GM19238 (cell line): ENCODE data around the gene IGF1R.

Experiments
- DNase-seq: peaks from one replicate; pipeline ENCODE4 v3.0.0; 2011; ENCODE audit warnings: low spot score; ENCODE audit not compliant: insufficient read length

The IGF1R gene

DNA sequence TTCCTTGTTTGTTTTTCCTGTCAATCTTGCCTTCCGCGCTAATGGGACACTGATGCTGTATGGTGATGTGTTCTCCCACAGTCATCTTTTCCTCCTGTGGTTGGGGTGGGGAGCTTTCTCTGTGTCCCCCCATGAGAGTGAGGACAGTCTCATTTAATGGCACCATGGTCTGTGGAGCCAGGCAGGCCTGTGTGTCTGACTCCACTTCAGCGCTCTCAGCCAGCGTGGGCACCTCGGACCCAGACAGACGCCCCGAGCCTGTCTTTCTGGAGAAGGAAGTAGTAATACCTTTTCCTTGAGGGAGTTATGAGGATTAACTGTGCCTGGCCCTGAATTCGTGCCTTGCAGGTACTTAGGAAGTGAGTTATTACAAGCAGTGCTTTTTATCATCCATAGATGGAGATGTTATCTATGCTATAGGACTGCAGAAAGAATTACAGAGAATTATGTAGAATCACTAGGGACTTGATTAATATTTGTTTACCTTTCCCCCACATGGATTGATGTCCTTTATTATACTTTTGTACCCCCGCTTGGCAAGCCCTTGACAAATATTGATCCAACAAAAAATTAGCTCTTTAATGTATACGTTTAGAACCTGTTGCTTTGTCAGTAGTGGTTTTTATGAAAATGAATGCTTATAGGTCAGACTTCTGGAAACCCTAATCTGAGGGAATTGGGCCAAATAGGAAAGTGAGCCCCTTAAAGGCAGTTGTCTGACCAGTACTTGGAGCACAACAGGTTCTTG, 206.9 kb downstream of the IGF1R start:
- DNase-seq, result no peak

DNA sequence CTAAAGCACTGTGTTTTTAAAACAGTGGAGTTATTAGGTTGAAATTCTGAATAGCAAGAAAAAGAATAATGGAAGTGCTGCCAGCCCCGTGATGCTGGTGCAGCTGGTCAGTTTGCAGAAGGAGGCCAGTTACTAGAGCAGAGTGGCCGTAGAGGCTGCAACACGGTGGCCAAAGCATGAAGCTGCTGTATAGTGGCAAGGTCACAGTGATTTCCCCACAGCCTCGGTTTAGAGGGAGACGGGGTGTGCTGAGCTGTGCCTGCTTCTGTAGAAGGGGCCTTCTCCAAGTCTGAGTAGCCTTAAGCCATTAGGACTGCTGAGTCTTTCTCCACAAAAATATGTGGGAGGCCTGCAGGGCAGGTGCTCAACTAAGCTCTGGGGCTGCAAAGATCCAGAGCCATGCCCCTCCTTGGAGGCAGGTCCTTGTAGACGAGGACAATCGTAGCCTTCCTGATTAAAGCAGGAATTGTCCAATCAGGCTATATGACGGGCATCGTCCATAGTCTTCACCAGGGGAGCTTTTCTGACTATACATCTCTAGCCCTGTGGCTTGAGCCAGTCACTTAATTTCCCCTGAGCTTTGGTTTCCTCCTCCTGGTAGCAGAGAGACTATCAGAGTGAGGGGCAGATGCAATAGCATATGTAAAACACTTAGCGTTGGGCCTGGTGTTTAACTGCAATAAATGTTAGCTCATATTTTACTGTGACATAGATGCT, 207.6 kb downstream of the IGF1R start:
- DNase-seq, result no peak

DNA sequence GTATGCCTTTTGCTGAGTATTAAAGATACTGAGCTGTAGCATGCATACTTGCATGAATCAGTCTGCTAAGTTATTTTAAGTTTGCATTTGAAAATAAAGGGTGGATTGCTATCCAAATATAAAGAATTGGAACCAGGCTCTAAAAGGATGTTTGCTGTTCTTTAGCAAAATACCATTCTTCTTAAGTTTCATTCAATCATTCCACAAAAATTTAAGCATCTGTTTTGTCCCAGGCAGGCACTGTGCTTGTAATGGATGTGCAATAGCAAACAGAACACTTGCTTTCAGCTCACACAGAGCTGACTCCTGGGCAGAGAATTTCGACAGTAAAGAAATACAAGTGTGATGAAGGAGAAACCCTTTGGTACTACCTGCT, 208.2 kb downstream of the IGF1R start:
- no peak for DNase-seq

DNA sequence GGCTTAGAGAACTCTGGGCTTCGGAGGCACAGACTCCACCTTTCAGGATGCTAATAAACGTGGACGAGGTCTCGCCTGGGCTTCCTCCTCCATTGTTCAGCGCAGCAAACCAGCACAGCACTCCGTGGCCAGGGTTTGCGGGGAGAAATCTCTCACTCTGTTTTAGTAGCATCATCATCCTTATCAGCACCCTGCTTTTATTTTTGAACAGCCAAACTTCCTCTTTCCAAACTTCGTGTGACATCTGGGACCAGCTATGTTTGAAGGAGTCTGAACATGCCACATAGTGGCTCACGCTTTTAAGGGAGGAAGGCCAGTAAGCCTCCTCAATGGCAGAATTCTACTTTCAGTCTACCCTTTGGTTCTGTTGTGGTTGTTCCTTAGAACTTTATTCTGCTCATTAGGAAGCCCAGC, 210.3 kb downstream of the IGF1R start:
- DNase-seq, result no peak

DNA sequence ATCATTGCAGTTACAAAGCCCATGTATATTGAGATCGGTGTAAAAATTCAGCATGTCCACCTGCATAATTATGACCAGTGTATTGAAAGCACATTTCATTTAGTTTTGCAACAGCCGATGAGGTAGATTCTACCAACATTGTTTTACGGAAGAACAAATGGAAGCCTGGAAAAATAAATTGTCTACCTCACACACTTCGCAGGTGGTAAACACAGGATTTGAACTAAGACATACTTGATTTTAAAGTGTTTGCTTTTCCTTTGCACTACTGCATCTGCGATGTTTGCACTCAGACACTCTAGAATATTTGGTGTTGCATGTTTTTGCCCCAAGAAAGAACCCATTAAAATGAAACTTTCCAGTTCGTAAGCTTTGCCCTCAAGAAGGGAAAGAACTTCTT, 210.8 kb downstream of the IGF1R start:
- DNase-seq, result no peak

DNA sequence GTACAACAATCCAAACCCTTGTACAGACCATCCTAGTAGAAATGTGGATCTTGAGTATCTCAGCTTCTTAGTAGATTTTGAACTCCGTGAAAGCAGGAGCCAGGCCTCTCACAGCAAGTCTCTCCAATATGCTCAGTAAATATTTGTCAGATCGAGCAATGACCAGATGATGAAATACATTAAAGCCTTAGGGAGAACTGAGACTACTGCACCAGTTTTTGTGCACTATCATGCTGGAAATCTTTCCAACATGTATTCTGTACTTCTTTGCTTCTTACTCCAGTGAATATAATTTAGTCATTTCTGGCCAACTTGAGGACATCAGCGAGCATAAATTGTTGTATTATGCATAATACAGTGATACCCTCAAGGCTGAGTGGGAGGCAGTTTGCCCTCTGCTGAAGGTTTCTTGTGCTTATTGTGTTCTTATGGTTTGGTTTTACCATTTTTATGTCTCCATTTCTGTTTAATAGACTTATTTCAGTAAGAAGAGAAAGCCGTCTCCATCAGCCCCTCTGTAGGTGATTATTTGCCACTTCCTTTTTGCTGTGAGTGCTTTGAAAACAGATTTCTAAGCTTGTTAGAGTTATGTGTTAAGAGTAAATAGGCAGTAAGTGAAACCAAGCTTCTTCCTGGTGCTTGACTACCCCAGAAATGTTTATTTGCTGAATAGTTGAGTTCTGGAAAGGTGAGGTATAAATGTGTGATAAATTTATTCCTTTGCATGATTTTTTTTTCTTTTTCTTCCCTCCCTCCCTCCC, 212.1 kb downstream of the IGF1R start:
- no peak for DNase-seq

DNA sequence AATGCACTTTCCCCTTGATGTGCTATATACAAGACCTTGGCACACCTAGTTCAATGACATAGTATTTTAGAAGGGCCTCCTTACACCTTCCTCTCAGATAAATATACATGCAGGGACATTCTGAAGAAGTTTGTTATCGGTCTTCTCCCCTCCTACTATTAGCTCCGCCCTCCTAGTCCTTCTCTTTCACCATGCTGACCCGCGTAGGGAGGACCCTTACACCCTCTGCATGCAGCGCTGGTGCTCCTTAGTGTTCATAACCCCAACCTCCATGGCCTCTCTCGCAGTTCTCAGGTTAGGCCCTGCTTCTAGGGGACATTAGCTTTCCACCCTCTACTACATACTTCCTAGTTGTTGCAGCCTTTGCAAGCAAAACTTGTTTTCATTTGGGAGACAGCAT, 212.8 kb downstream of the IGF1R start:
- DNase-seq, result no peak

DNA sequence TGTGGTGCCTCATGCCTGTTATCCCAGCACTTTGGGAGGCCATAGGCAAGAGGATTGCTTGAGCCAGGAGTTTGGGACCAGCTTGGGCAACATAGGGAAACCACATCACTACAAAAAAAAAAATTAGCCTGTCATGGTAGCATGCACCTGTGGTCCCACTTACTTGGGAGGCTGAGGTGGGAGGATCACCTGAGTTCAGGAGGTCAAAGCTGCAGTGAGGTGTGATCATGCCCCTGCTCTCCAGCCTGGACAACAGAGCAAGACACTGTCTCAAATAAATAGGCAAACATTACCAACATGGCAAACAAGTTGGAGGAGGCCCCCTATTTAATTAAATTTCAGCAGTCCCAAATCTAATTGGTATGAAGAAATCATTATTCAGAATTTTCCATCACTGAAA, 215.6 kb downstream of the IGF1R start:
- DNase-seq, result no peak

DNA sequence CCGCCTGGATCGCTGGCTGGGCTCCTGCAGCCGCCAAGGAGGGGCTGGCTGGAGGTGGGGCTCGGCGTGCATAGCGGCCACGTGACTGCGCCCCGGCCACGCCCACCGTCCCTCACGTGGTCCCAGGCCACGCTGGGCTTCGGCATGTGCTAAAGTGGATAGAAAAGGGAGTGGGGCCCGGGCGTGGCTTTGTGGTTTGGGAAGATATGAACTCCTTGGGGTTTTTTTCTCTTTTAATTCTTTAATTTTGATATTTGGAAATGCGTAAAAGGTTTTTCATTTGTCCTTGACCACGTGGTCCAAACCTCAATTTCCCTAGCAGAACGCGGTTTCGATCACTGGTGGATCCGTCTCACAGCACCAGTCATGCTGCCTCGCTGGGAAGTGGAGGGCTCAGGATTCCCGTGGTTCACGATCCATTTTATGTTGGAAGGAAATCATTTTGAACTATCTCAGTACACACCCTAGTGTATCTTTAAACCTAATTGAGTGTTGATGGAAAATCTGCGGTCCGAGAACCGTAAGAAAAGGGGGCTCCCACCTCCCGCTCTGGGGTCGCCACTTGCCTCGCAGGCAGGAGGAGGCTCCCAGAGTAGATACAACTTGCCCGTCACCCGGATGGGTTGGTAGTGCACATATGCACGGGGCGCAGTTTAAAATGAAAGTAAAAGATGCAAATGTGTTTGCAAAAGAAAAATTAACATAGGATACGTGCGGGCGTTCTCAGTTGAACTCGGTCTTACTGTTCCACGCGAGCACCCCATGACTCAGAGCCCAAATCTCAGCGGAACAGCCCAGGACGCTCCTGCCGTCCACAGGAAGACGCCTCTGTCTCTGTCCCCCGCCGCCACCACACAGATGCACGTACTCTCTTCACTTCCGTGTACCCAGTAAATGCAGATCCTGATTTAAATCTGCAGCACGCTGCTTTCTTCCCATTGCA, 217.3 kb downstream of the IGF1R start:
- DNase-seq, result peak; percentile 16

DNA sequence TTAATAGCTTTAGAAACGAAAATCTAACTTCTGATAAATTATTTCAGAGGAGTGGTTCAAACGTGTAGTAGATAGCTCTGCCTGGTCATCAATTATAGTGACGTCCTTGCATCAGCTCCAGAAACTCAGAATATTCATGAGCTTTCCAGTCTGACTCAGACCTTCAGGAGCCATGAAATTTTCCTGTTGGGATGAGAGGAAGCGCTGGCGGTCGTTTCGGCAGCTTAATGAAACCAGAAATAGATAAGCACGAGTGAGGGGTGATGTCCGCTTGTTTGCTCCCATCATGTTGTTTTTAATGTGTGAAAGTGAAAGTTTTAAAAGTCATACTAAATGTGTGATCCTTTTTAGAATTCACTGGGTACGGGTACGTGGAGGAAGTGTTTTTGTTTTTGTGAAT, 218.2 kb downstream of the IGF1R start:
- DNase-seq, result no peak

DNA sequence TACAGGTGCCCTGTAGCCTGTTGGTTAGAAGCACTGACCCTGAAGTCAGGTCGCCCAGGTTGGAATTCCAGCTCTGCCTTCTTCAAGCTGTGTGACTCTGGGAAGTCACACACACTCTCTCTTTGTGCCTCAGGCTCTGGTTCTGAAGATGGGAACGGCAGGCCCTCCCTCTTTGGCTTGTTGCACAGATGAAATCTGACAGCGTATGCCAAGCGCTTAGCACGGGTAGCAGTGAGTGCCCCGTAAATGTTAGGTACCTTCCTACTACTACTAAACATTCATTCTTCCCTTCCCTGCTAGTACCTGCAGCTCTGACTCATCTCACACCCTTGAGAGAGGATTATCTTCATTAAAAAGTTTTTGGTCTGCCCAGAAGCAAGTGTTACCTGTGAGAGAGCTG, 220.2 kb downstream of the IGF1R start:
- DNase-seq, result no peak

DNA sequence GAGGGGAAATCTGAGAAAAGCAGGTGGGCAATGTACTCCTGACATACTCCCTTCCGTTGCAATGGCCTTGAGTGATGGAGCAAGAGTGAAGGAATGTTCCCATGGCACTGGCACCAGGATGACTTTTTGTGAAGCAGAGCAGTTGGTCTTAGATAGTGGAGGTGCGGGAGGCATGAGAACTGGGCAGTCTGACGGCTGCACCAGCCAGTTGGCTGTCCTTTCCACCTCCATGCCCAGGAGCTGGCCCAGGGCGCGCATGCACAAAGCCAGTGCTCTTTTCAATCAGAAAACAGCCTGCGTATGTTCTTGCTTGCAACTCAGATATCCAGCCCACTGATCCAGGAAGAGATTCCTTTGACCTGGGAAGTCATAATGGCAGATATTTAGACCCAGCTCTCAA, 222.4 kb downstream of the IGF1R start:
- no peak for DNase-seq

DNA sequence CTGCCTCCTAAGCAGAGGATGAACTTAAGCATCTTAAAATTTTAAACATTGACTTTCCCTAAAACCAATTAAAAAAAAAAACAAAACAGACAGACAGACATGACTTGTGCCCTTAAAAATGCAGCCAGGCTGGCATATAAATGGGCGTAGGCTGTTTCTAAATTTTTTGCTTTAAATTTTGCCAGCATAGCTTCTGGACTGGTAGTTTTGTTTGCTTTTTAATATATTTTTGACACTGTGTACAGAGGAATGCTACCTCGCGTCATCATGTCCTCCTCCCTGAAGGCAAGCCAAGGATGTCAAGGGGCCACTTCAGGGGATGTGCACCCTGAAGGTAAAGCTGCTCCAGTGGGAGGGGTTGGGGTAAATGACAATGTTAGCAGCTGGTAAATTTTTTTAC, 224.4 kb downstream of the IGF1R start:
- no peak for DNase-seq

DNA sequence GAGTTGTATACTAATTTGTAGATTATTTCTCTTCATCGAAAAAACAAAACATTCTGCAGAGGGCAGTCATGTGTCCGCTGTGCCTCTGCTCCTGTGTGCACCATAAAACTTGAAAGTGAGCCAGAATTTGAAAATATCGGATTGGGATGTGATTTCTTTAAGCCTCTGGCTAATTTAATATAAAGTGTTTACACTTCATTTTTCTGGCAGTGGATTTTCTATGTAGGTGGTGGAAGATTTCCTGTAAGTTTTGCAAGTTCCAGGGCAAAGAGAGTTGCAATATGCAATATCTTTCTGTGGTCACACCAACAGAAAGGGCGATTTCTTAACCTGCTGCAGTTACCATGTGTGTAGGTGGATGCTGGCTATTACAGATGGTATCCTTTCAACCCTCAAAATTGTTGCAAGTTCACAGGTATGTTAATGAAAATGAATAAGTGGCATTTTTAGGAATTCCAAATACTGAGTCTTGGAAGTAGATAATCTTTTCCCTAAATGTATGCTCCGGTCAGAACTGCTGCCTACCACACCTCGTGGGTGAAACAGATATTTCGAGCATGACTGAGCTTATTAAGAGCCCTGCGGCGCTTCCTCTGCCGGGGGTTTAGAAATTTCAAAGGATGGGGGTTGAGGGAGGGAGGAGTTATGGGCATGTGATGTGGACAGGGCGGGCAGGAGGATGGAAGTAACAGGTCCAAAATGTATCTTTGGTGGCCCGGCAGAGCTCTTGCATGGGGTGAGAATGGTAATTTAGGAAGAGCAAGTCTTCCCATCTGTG, 225.3 kb downstream of the IGF1R start:
- no peak for DNase-seq

DNA sequence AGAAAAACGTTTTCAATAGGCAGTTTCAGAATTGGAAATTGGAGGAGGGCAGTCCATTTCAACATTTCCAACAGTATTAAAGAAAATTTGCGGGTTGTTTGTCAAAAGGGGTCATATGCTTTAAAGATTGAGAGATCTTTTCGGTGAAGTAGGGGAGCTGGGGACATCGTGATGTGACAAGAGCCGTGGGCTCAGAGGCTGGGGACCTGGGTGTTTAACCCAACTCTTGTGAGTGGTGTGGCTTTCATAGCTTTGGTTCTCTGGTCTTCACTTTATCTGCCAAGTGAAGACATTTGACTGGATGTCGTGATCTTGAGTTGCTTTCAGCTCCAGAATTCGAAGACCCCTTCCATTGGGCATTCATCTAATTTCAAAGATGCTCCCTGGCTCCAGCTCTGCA, 226.0 kb downstream of the IGF1R start:
- no peak for DNase-seq

DNA sequence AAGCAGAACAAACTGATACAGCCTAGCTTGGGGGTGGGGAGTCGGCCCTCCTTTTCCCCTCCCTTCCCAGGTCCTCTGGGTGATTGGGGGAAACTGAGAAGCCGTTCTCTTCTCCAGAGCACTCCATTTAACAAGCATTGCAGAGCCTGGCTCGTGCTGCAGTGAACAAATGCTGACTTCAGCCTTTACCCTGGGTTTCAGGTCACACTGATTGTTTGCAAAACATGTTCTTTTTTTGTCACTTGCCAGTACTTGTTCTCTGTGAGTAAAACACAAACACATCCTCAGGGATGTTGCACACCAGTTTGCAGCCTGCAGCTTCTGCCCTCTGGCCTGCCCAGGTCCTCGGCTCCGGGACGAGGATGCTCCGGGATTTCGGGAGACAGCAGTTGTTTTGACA, 226.4 kb downstream of the IGF1R start:
- no peak for DNase-seq

DNA sequence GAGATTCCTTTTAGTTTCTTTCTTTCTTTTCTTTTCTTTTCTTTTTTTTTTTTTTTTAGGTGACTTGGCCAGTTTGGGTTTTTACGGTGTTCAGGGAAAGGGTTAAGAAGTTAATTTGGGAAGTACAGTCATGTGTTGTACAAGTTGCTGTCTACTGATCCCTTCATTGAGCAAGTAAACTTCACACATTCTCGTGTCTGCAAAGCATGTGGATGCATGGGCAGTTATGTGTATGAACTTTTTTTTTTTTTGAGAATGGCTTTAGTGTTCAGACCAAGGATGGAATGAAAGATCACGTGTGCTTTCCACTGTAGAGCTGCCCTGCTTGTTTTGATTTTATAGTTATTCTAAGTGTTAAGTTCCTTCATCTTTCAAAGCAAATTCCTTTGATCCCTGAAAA, 227.0 kb downstream of the IGF1R start:
- DNase-seq, result no peak

DNA sequence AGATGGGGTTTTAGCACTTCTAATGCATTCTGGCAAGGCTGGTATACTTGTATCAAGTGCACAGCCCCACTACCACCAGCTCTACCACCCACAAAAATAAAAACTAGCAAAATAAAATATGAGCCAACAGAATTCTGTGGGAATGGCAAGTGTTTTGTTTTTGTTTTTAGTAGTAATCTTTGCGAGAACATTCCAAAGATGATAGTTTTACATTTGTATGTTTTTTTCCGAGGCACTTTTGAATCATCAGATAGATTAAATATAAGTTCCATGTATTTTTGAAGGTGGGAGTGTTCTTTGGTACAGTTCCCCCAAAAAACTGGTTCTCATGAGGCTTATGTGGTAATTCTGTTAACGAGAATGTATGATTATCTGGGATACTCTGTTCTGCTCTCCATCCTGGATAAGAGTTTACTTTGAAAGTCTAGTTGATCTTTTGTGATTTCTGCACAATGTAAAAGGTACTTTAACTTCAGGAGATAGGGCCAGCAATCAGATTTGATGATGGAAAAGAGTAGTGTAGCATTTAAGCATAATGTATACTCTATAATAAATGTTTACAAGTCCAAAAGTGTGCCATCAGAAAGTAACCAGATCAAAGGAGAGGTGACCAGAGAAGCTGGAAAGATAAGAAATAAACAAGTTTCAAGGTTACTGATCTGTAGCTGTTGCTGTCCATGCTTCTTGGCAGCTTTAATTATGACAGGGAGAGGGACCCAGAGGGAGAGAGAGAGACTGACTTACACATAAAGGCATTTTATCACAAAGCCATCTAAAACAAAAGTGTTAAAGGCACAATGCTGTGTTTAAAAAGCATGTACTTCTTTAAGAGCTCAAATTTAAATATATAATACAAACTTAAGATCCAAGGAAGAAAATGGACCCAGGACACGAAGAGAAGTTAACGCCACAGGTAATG, 228.4 kb downstream of the IGF1R start:
- no peak for DNase-seq

DNA sequence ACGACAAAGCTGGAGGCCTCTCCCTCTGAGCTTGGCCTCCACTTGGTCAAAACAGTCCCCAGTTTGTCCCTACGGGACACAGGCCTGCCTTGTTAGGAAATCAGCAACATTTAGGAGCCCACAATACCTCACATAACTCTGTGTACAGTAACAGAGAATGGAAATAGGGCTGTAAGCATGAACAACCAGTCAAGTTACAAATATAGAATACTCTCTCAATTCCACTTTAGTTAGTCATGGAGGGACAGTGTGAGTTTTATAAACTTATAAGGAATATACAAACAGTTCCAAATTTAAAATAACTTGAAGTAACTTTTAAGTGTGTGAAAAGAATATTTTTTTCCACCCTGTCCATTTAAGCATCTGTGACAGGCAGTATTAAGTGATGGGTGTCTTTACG, 229.8 kb downstream of the IGF1R start:
- no peak for DNase-seq

DNA sequence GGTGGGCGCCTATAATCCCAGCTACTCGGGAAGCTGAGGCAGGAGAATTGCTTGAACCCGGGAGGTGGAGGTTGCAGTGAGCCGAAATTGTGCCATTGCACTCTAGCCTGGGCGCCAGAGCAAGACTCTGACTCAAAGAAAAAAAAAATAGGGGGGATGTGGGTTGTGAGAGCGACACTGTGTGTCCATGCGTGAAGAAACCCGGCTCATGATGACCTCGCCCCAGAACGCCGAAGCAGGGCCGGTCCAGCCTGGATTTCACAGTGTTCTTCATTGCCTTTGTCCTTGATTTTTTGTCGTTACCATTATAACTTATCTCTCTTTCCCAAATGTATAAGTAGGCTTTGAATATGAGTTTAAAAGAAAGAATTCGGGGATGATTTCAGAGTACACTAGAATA, 230.5 kb downstream of the IGF1R start:
- DNase-seq, result no peak
